Esophagus muscularis mucosa (tissue), 4 donors: Measurements from ENCODE around the gene CBL. TPM values are rescaled to one million over a fixed set of nuclear protein-coding genes. Genes with fewer than 3 reads are reported as not detected.
"Not testable (repeated sequence)": the region's sequence is repeated elsewhere in the genome, so short reads cannot be mapped to it uniquely, and the experiment has no call there.

Source experiments
- DNase-seq: peaks from one replicate; pipeline ENCODE4 v3.0.0-alpha.2; 2017; ENCODE audit errors: extremely low spot score
- H3K27ac ChIP-seq, 4 donors: fragments of 200-600 bp; sonication (generic); replicated peaks in 1 of 4; 1 replicate in 3 of 4; 2 replicates in 1 of 4; pipeline ENCODE4 v1.5.1; 2016 to 2019; ENCODE audit warnings: mild to moderate bottlenecking in 1 of 4
- H3K27me3 ChIP-seq, 4 donors: fragments of 200-600 bp; sonication (generic); one replicate each; pipeline versions ENCODE4 v1.5.1 to v1.6.0; 2016 to 2019
- H3K36me3 ChIP-seq, 4 donors: fragments of 200-600 bp; sonication (generic); one replicate each; pipeline ENCODE4 v1.5.1; 2016 to 2019
- H3K4me1 ChIP-seq, 4 donors: fragments of 200-600 bp; sonication (generic); one replicate each; pipeline ENCODE4 v1.5.1; 2016 to 2019
- H3K4me3 ChIP-seq, 4 donors: fragments of 200-600 bp; sonication (generic); 1 replicate in 2 of 4; 2 replicates in 2 of 4; pipeline ENCODE4 v1.5.1; 2016 to 2019; ENCODE audit warnings: mild to moderate bottlenecking in 4 of 4, moderate library complexity in 1 of 4
- H3K9me3 ChIP-seq, 4 donors: fragments of 200-600 bp; sonication (generic); 1 replicate in 3 of 4; 2 replicates in 1 of 4; pipeline ENCODE4 v1.5.1; 2016 to 2019
- CTCF ChIP-seq, 3 experiments: fragments of 200-600 bp in 2 of 3; fragments of 450-650 bp in 1 of 3; sonication (generic) in 2 of 3; IDR thresholded peaks; one replicate each; pipeline ENCODE4 v1.5.1; 2017 to 2019; ENCODE audit warnings: antibody characterized with exemption in 3 of 3, mild to moderate bottlenecking in 2 of 3, moderate library complexity in 1 of 3
- EP300 ChIP-seq: sonication (generic); formaldehyde crosslinking; IDR thresholded peaks from one replicate; pipeline ENCODE4 v1.6.1; 2017; ENCODE audit warnings: antibody characterized with exemption
- POLR2A ChIP-seq: fragments of 450-650 bp; IDR thresholded peaks from one replicate; pipeline ENCODE4 v1.6.1; 2017; ENCODE audit warnings: antibody characterized with exemption, moderate library complexity, mild to moderate bottlenecking, low read depth
- POLR2AphosphoS5 ChIP-seq, 2 donors: sonication (generic); formaldehyde crosslinking; IDR thresholded peaks; one replicate each; pipeline ENCODE4 v1.6.1; 2017; ENCODE audit warnings: antibody characterized with exemption in 2 of 2
- WGBS: methylation state at CpG from one replicate; pipeline ENCODE4 v1.1.5; 2018; 5-methylcytosine and 5-hydroxymethylcytosine counted together
- intact Hi-C: fragments of 100-400 bp; cut with DNase I; formaldehyde crosslinking; loops from one replicate; pipeline ENCODE4 v1.15.1; 2023
- total RNA-seq, 4 donors: library from RNA; depleted of rRNA; stranded (reverse); fragments of >200 nt; gene quantifications; one replicate each; pipeline versions ENCODE4 v1.1.0 to v1.2.1, GENCODE V29; 2016

The CBL gene
- total RNA-seq, 4 donors from 2014 or later: 20.7 to 27.7 (median 24.1) TPM

- 73% methylated on average over 5 of the region's 6 CpGs for WGBS
- intact Hi-C loops: no loop called here
- peaks cover 7 to 72% (median 58%) of the 10 kb centered on the region in 4 donors for H3K36me3 ChIP-seq
Observed at GRCh38 chr11:119180729-119181676, 25.1 kb upstream of the CBL start.

GRCh38 chr11:119181677-119182412, 24.3 kb upstream of the CBL start:
- no peak for DNase-seq
- no peak for TF ChIP-seq POLR2A
- no peak for TF ChIP-seq EP300
- no peak for TF ChIP-seq CTCF (IDR thresholded peaks at IDR 0.05)
- no peak for TF ChIP-seq POLR2AphosphoS5 (IDR thresholded peaks at IDR 0.05)
- Histone ChIP-seq H3K4me1 (peaks cover 0 to 9% (median 0%) of the 10 kb centered on the region in 4 donors), H3K36me3 (peaks cover 6 to 65% (median 55%) of the 10 kb centered on the region in 4 donors), H3K27me3 (peaks cover 0 to 7% (median 0%) of the 10 kb centered on the region in 4 donors), H3K9me3 (no peaks in the 10 kb centered on the region), H3K27ac (no peak overlapping the region), H3K4me3 (no peak overlapping the region)
- WGBS: 86% methylated on average over 16 of the region's 17 CpGs
- intact Hi-C loops: no loop called here

More at GRCh38 chr11:119180729-119181676, 25.1 kb upstream of the CBL start:
- TF ChIP-seq POLR2A (no peak), EP300 (no peak), CTCF (IDR thresholded peaks at IDR 0.05) (no peak), POLR2AphosphoS5 (IDR thresholded peaks at IDR 0.05) (no peak)
- H3K27ac ChIP-seq: no peak overlapping the region
- H3K4me1 ChIP-seq: peaks cover 0 to 9% (median 0%) of the 10 kb centered on the region in 4 donors
- no peak for DNase-seq
- H3K4me3 ChIP-seq: no peak overlapping the region
- no peaks in the 10 kb centered on the region for H3K27me3 ChIP-seq
- no peaks in the 10 kb centered on the region for H3K9me3 ChIP-seq

GRCh38 chr11:119184399-119184798, 21.7 kb upstream of the CBL start:
- H3K27ac ChIP-seq, H3K4me1 ChIP-seq, intact Hi-C loops, H3K4me3 ChIP-seq, H3K9me3 ChIP-seq, DNase-seq: not testable (repeated sequence)
- 84% methylated on average over 9 of the region's 9 CpGs for WGBS
- Histone ChIP-seq H3K36me3 (peaks cover 4 to 48% (median 39%) of the 10 kb centered on the region in 4 donors), H3K27me3 (peaks cover 0 to 21% (median 0%) of the 10 kb centered on the region in 4 donors)

GRCh38 chr11:119185981-119186634, 20.0 kb upstream of the CBL start:
- Histone ChIP-seq H3K27me3 (peaks cover 0 to 21% (median 0%) of the 10 kb centered on the region in 4 donors), H3K9me3 (no peaks in the 10 kb centered on the region), H3K36me3 (peaks cover 4 to 30% (median 27%) of the 10 kb centered on the region in 4 donors), H3K4me1 (no peaks in the 10 kb centered on the region), H3K4me3 (no peak overlapping the region), H3K27ac (no peak overlapping the region)
- TF ChIP-seq CTCF (IDR thresholded peaks at IDR 0.05) (no peak), POLR2A (no peak), EP300 (no peak), POLR2AphosphoS5 (IDR thresholded peaks at IDR 0.05) (no peak)
- intact Hi-C loops: no loop called here
- DNase-seq: no peak
- WGBS: 67% methylated on average over 11 of the region's 15 CpGs
